Loucy (cell line): ENCODE results near the gene TTC24.

ENCODE experiments used
- H2AFZ ChIP-seq: fragments of 200-600 bp; sonication (generic); 2 replicates; pipeline ENCODE4 v1.6.0; 2016; ENCODE audit warnings: antibody characterized with exemption, mild to moderate bottlenecking, low read length, moderate library complexity
- H3F3A ChIP-seq: fragments of 200-600 bp; 2 replicates; pipeline ENCODE4 v1.6.0; 2016; ENCODE audit warnings: antibody characterized with exemption, low read depth, mild to moderate bottlenecking
- H3K27me3 ChIP-seq: fragments of 200-600 bp; sonication (generic); 2 replicates; pipeline ENCODE4 v1.6.1; 2014; ENCODE audit warnings: low read length, mild to moderate bottlenecking; ENCODE audit not compliant: insufficient read depth, poor library complexity, severe bottlenecking
- H3K36me3 ChIP-seq: fragments of 200-600 bp; sonication (generic); 2 replicates; pipeline ENCODE4 v1.6.1; 2016; ENCODE audit warnings: low read length; ENCODE audit not compliant: insufficient read depth
- H3K4me1 ChIP-seq: fragments of 200-600 bp; sonication (generic); 2 replicates; pipeline ENCODE4 v1.5.1; 2014; ENCODE audit warnings: low read length, mild to moderate bottlenecking; ENCODE audit not compliant: insufficient read depth, poor library complexity, severe bottlenecking
- H3K4me2 ChIP-seq: fragments of 200-600 bp; sonication (generic); 2 replicates; pipeline ENCODE4 v1.6.0; 2014; ENCODE audit warnings: antibody characterized with exemption, low read length, low read depth, mild to moderate bottlenecking; ENCODE audit not compliant: poor library complexity, severe bottlenecking
- H3K4me3 ChIP-seq: fragments of 200-600 bp; sonication (generic); 2 replicates; pipeline ENCODE4 v1.5.1; 2014; ENCODE audit warnings: low read length, mild to moderate bottlenecking, mixed read lengths; ENCODE audit not compliant: poor library complexity, severe bottlenecking
- H3K79me2 ChIP-seq: fragments of 200-600 bp; sonication (generic); 2 replicates; pipeline ENCODE4 v1.6.1; 2014; ENCODE audit warnings: low read length; ENCODE audit not compliant: insufficient read depth
- H3K9ac ChIP-seq: fragments of 200-600 bp; sonication (generic); 2 replicates; pipeline ENCODE4 v1.6.0; 2014; ENCODE audit warnings: mild to moderate bottlenecking, low read depth, low read length, moderate library complexity; ENCODE audit not compliant: poor library complexity, severe bottlenecking
- H3K9me2 ChIP-seq: fragments of 200-600 bp; sonication (generic); replicated peaks from 2 replicates; pipeline ENCODE4 v1.6.1; 2016; ENCODE audit warnings: low read depth, low read length, mixed read lengths
- H3K9me3 ChIP-seq: fragments of 200-600 bp; sonication (generic); 2 replicates; pipeline ENCODE4 v1.6.1; 2014; ENCODE audit warnings: mild to moderate bottlenecking, antibody characterized with exemption, low read length, low read depth; ENCODE audit not compliant: insufficient read depth
- H4K20me1 ChIP-seq: fragments of 200-600 bp; sonication (generic); 2 replicates; pipeline ENCODE4 v1.6.0; 2014; ENCODE audit warnings: antibody characterized with exemption, low read length, mild to moderate bottlenecking; ENCODE audit not compliant: insufficient read depth, poor library complexity, severe bottlenecking
- CTCF ChIP-seq: fragments of 200-600 bp; sonication (generic); conservative IDR thresholded peaks from 2 replicates; pipeline ENCODE4 v1.5.1; 2014; ENCODE audit warnings: mild to moderate bottlenecking, antibody characterized with exemption, low read length
- EZH2phosphoT487 ChIP-seq: fragments of 200-600 bp; IDR thresholded peaks from 2 replicates; pipeline ENCODE4 v1.6.1; 2018; ENCODE audit warnings: antibody characterized with exemption, mild to moderate bottlenecking, moderate library complexity, borderline replicate concordance

Gene TTC24

GRCh38 chr1:156547434-156547833 lies 32.1 kb upstream of the TTC24 start:
- no peak overlapping the region for H2AFZ ChIP-seq
- TF ChIP-seq CTCF (no peak), EZH2phosphoT487 (no peak)
- no peaks in the 10 kb centered on the region for H4K20me1 ChIP-seq
- no peak overlapping the region for H3K9ac ChIP-seq
- no peaks in the 10 kb centered on the region for H3K9me2 ChIP-seq
- H3K36me3 ChIP-seq = peaks cover 10% of the 10 kb centered on the region; the same call in 1 of the 2 replicates
- H3K4me3 ChIP-seq = no peak overlapping the region
- H3K9me3 ChIP-seq = no peaks in the 10 kb centered on the region
- peaks cover 5% of the 10 kb centered on the region for H3K4me1 ChIP-seq
- H3F3A ChIP-seq = no peaks in the 10 kb centered on the region
- no peaks in the 10 kb centered on the region for H3K27me3 ChIP-seq
- no peaks in the 10 kb centered on the region for H3K79me2 ChIP-seq
- H3K4me2 ChIP-seq = no peak overlapping the region

GRCh38 chr1:156547982-156548381 lies 31.5 kb upstream of the TTC24 start:
- no peaks in the 10 kb centered on the region for H3F3A ChIP-seq
- no peak overlapping the region for H3K4me2 ChIP-seq
- H3K4me1 ChIP-seq = peaks cover 4% of the 10 kb centered on the region
- H3K9me3 ChIP-seq = no peaks in the 10 kb centered on the region
- H3K79me2 ChIP-seq = no peaks in the 10 kb centered on the region
- no peaks in the 10 kb centered on the region for H3K27me3 ChIP-seq
- H2AFZ ChIP-seq = no peak overlapping the region
- H3K4me3 ChIP-seq = no peak overlapping the region
- H3K9ac ChIP-seq = no peak overlapping the region
- no peaks in the 10 kb centered on the region for H3K9me2 ChIP-seq
- peaks cover 10% of the 10 kb centered on the region; the same call in 1 of the 2 replicates for H3K36me3 ChIP-seq
- H4K20me1 ChIP-seq = no peaks in the 10 kb centered on the region
- TF ChIP-seq EZH2phosphoT487 = no peak
- TF ChIP-seq CTCF = no peak

GRCh38 chr1:156549390-156549789 lies 30.1 kb upstream of the TTC24 start:
- Histone ChIP-seq H4K20me1 (no peaks in the 10 kb centered on the region), H3K4me3 (no peak overlapping the region), H3K4me1 (no peaks in the 10 kb centered on the region), H3K9ac (no peak overlapping the region), H2AFZ (no peak overlapping the region), H3K79me2 (no peaks in the 10 kb centered on the region), H3K9me3 (no peaks in the 10 kb centered on the region), H3F3A (no peaks in the 10 kb centered on the region), H3K9me2 (no peaks in the 10 kb centered on the region), H3K36me3 (peaks cover 10% of the 10 kb centered on the region; the same call in 1 of the 2 replicates), H3K27me3 (no peaks in the 10 kb centered on the region), H3K4me2 (no peak overlapping the region)
- TF ChIP-seq CTCF = 0 out of 2 replicates have a peak, but pooled peaks have one; percentile 19
- TF ChIP-seq EZH2phosphoT487 = no peak
